ENCODE data around the gene ZYG11A. TPM values are rescaled to one million over a fixed set of nuclear protein-coding genes. Genes with fewer than 3 reads are reported as not detected.

ZYG11A gene
- total and polyA plus RNA-seq, 2 of the 13 experiments (the other 11 are each of a cell fraction or from before 2014, with no cell fraction given), result not detected

DNA sequence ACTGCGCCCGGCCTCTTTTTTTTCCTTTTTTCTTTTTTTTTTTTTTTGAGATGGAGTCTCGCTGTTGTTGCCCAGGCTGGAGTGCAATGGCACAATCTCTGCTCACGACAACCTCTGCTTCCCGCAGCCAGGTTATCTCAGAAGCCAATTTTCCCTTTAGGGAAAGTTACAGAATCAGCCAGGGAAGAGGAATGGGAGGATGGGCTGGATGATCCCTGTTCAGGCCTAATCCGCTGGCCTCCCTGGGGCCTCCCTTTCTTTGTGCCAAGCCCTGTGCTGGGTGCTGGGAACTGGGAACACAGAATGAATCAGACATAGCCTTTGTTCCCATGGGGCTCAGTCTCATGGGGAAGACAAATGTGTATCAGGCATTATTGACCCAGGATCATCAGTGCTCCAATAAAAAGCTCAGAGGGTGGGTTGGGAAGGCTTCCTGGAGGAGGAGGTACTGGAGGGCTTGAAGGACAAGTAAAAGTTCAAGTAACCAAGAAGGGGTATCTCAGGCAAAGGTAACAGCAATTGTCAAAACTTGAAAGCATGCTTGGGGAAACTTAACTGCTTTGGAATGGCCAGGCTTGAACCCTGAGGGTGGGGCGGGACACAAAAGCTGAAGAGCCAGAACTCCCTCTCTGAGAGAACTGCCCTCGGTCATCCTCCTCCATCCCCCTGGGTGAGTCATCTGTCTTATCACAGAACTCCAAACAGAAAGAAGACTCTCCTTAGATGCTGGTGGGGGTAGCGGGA lies 64.7 kb downstream of the ZYG11A start:
- Histone ChIP-seq H3K36me3 (replicated peaks in 1 of 2; ENCODE audit: control insufficient read depth in 1 of 2, insufficient read depth in 2 of 2, low read length in 2 of 2) (peaks cover 4 to 9% of the 10 kb centered on the region in 2 experiments; a peak in 3 of 5 replicates), H3K27me3 (ENCODE audit: control insufficient read depth in 1 of 2, insufficient read depth in 2 of 2, low read length in 2 of 2) (no peaks in the 10 kb centered on the region), H3K27ac (ENCODE audit: extremely low read length, insufficient read depth, low read length) (no peak overlapping the region), H3K4me2 (ENCODE audit: low read depth, low read length) (no peak overlapping the region), H3K79me2 (ENCODE audit: insufficient read depth, low read length) (no peaks in the 10 kb centered on the region), H2AFZ (ENCODE audit: low read length) (no peak overlapping the region), H3K9ac (ENCODE audit: insufficient read depth, low read depth, low read length) (no peak overlapping the region), H3K9me3 (ENCODE audit: low read length) (no peaks in the 10 kb centered on the region), H3K4me1 (ENCODE audit: insufficient read depth, low read length) (peaks cover 18% of the 10 kb centered on the region), H4K20me1 (ENCODE audit: insufficient read depth, low read length) (no peaks in the 10 kb centered on the region), H3K4me3 (replicated peaks in 1 of 3; ENCODE audit: insufficient read depth in 1 of 3, low read depth in 2 of 3, low read length in 3 of 3) (no peak overlapping the region)
- TF ChIP-seq ZNF850 (CRISPR knock-in tag; conservative IDR thresholded peaks at IDR 0.05) (no peak), ZNF572 (CRISPR knock-in tag; IDR thresholded peaks at IDR 0.05) (no peak), SP140L (CRISPR knock-in tag; IDR thresholded peaks at IDR 0.05; ENCODE audit: borderline replicate concordance) (no peak), NFKB2 (CRISPR knock-in tag; IDR thresholded peaks at IDR 0.05; ENCODE audit: borderline replicate concordance) (no peak), ZNF564 (CRISPR knock-in tag; IDR thresholded peaks at IDR 0.05) (no peak)
- ATAC-seq, result no peak
- 98% methylated on average over 7 of the region's 9 CpGs for WGBS (ENCODE audit: low lambda C conversion rate)
- ChIA-PET POLR2A (interaction anchor here (1.2 kb wide), 1 partner anchor 15 kb away, joined by 3 read pairs; the partner anchor contains the start of gene ECHDC2), CTCF (ENCODE audit: low intra/inter-chr PET ratio, low total read pairs) (no interaction called here)
- no TSS peak for BruUV-seq (replicated peaks)
- FAIRE-seq, result no peak
- no peak for DNase-seq (ENCODE audit: low spot score)
- in situ Hi-C loops (cut with HindIII; ENCODE audit: extremely low pct_ligation_motif_present, low pct_unique_long_range_greater_than_20kb), result no loop called here
- intact Hi-C loops (cut with micrococcal nuclease; ENCODE audit: unreplicated experiment), result no loop called here

GRCh38 chr1:52907812-52908153 lies 65.2 kb downstream of the ZYG11A start:
- FAIRE-seq (no peak), DNase-seq (ENCODE audit: low spot score) (no peak), ATAC-seq (no peak)
- no peak overlapping the region for H3K4me3 ChIP-seq (replicated peaks in 1 of 3; ENCODE audit: insufficient read depth in 1 of 3, low read depth in 2 of 3, low read length in 3 of 3)
- H3K27ac ChIP-seq (ENCODE audit: extremely low read length, insufficient read depth, low read length), result no peak overlapping the region
- H3K9ac ChIP-seq (ENCODE audit: insufficient read depth, low read depth, low read length), result no peak overlapping the region
- ChIA-PET POLR2A (no interaction called here), CTCF (ENCODE audit: low intra/inter-chr PET ratio, low total read pairs) (no interaction called here)
- in situ Hi-C loops (cut with HindIII; ENCODE audit: extremely low pct_ligation_motif_present, low pct_unique_long_range_greater_than_20kb) (no loop called here), intact Hi-C loops (cut with micrococcal nuclease; ENCODE audit: unreplicated experiment) (no loop called here)
- H3K79me2 ChIP-seq (ENCODE audit: insufficient read depth, low read length), result no peaks in the 10 kb centered on the region
- no peaks in the 10 kb centered on the region for H3K9me3 ChIP-seq (ENCODE audit: low read length)
- BruUV-seq (replicated peaks), result no TSS peak
- no peaks in the 10 kb centered on the region for H3K27me3 ChIP-seq (ENCODE audit: control insufficient read depth in 1 of 2, insufficient read depth in 2 of 2, low read length in 2 of 2)
- peaks cover 18% of the 10 kb centered on the region for H3K4me1 ChIP-seq (ENCODE audit: insufficient read depth, low read length)
- WGBS (ENCODE audit: low lambda C conversion rate), result 99% methylated on average over 9 of the region's 10 CpGs
- H3K4me2 ChIP-seq (ENCODE audit: low read depth, low read length), result no peak overlapping the region
- peaks cover 4 to 9% of the 10 kb centered on the region in 2 experiments; a peak in 3 of 5 replicates for H3K36me3 ChIP-seq (replicated peaks in 1 of 2; ENCODE audit: control insufficient read depth in 1 of 2, insufficient read depth in 2 of 2, low read length in 2 of 2)
- TF ChIP-seq ZNF615 (CRISPR knock-in tag; IDR thresholded peaks at IDR 0.05; ENCODE audit: borderline replicate concordance) (no peak), ZNF772 (CRISPR knock-in tag; IDR thresholded peaks at IDR 0.05) (no peak), ZNF234 (CRISPR knock-in tag; conservative IDR thresholded peaks at IDR 0.05) (no peak), ZNF33B (CRISPR knock-in tag; IDR thresholded peaks at IDR 0.05) (no peak)
- TF ChIP-seq, protein P1, sequence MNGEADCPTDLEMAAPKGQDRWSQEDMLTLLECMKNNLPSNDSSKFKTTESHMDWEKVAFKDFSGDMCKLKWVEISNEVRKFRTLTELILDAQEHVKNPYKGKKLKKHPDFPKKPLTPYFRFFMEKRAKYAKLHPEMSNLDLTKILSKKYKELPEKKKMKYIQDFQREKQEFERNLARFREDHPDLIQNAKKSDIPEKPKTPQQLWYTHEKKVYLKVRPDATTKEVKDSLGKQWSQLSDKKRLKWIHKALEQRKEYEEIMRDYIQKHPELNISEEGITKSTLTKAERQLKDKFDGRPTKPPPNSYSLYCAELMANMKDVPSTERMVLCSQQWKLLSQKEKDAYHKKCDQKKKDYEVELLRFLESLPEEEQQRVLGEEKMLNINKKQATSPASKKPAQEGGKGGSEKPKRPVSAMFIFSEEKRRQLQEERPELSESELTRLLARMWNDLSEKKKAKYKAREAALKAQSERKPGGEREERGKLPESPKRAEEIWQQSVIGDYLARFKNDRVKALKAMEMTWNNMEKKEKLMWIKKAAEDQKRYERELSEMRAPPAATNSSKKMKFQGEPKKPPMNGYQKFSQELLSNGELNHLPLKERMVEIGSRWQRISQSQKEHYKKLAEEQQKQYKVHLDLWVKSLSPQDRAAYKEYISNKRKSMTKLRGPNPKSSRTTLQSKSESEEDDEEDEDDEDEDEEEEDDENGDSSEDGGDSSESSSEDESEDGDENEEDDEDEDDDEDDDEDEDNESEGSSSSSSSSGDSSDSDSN (CRISPR knock-in tag; IDR thresholded peaks at IDR 0.05), result no peak
- H2AFZ ChIP-seq (ENCODE audit: low read length), result no peak overlapping the region
- no peaks in the 10 kb centered on the region for H4K20me1 ChIP-seq (ENCODE audit: insufficient read depth, low read length)

Measured in HepG2 (cell line).